Fibroblast of skin of back (primary cell): ENCODE results near the gene NTPCR.

Source experiments
- DNase-seq: peaks from one replicate; pipeline ENCODE4 v3.0.0-alpha.2; 2013

The NTPCR gene

DNA sequence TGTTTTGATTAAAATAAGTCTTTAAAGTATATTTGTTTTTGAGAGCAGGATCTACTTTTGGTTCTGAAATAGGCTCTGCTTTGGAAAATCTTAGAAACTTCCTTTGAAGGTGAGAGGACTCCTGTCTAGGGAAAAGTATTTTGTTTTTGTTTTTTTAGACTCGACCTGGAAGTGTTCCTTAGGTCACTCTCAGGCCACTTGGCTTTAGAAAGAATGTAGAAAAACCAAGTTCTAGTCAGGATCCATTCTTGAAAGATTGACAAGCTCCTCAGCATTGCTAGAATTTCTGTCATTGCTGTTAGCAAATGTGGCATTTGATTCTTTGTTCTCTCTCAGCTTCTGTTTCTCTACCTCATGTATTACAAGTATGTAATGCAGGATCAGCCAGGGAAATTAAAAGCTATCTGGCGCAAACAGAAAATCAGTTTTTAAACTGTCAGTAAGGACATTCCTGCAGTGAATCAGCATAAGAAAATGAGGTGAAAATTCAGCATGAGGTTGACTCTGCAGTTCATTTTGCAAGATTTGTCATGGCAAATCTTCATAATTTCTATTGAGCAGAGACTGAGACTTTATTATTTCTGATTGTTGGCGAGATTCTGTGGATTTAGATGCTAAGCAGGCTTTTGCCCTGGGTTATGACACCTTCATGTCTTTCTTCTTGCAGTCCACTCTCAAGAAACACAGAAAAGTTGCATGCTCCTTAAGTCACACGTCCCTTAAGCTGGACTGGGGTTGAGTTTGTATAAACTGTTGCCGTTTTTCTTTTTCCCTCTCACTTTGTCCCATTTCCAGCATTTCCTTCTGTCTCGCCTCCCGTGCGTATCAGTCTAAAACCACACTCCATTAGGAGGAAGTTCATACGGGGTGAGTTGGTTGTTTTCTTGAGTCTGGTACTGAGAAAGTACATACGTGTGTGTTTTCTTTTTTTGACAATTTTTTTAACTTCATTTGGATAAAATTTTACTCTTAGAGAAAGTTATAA lies 12.6 kb downstream of the NTPCR start:
- peak; percentile 20 for DNase-seq

DNA sequence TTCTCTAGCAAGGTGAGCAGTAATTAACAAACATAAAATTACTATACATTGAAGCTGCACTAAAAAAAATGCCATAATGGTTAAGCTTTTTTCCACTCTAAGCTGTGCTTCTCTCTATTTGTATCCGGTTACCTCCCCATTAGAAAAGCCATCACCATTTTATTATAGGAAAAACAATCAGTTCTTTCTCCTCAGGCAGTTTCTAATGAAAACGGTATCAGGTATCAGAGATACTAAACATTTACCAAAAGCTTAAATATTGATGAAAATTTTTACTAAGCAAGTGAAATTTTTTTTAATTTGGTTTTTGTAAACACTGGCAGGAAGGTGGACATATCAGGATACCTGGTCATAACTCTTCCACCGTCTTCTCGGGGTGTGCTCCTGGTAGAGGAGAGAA lies 14.2 kb downstream of the NTPCR start:
- no peak for DNase-seq

DNA sequence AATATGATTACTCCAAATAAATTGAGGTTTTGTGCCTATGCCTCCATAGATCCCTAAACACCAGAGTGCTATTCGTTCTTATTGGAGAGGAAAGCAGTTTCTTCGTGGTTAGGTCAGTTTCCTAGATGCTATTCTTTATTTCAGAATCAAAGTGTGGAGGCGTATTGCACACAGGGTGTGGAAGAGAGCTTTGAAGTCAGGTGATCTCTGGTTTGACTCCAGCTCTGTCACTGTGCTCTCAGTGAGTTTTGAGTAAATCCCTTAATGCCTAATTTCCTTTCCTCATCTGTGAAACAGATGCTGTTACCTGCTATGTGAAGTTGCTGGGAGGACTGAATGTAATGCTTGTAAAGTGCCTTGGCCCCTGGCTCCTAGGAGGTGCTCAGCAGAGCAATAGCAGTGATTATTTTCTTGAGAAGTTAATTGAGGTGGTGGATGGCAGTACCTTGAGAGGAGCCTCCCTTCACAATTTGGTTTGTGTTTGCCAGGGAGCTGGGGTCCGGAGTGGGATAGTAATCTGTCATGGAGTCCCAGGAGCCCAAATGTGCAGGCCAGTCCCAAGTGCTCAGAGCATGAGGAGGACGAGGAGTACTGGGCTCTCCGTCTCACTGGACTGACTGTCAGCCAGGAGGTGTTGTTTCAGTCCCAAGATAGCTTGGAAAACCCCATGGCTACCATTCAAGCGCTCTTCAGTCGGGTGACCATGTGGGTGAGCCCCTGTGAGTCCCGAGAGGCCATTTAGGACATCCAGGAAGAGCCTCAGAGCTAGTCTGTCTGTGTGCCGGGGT lies 14.9 kb downstream of the NTPCR start:
- no peak for DNase-seq

DNA sequence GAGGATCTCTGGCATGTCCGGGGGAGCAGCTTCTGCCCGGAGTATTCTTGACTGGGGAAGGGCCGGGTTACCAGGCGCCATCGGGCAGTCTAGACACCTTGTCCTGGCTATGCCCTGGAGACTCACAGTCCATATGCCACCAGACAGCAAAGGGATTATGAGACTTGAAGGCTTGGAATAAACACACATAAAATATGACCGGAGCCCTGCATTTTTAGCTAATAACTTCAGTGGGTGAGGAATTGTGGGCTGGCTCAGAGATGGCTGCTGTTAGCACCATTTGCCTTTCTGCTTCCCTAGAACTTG lies 15.5 kb downstream of the NTPCR start:
- no peak for DNase-seq

DNA sequence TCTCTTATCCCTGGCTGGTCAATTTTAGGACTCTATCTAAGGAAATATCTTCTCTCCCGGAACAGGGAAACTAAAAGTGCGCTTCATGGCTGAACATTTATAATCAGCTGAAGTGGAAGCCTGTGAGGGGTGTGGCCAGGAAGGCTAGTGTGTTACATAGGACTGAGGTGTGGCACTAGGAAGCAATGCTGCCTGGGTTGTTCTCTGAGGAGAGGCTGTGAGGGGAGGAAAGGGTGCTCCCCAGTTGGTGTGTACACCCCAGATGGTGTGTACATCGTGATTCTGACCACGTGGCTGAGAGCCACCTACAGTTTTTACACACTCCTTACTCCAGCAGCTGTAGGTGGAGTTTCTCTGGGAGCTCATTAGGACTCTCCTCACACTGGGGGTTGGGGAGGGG lies 16.3 kb downstream of the NTPCR start:
- DNase-seq: no peak

DNA sequence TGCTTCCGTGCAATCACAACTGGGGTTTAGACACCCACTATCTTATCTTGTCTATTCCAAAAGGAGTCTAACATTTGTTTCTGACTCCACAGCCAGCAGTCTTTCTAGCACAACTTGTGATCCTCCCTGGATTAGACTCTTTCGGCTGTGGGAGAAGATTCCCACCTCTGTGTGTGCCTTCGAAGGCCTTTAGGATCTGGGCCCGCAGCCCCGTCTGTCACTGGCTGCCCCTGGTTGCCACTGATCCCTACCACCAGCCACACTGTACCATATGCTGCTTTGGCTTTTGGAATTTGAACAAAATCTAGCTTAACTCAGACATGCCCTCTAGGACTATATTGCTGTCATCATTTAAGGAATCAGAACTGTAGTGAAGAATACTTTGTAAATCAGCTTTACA lies 18.0 kb downstream of the NTPCR start:
- DNase-seq: no peak

DNA sequence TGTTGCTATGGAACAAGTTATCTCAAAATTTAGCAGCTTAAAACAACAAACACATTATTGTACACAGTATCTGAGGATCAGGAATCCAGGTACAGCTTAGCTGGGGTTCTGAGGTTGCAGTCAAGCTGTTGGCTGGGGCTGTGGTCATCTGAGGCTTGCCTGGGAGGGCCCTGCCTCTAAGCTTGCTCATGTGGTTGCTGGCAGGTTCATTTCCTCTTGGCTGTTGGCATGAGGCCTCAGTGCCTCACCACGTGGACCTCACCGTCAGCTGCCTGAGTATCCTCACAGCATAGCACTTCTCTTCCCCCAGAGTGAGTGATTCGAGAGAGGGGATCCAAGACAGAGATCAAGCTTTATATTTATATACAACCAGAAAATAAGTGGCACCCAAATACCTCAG lies 18.6 kb downstream of the NTPCR start:
- no peak for DNase-seq

DNA sequence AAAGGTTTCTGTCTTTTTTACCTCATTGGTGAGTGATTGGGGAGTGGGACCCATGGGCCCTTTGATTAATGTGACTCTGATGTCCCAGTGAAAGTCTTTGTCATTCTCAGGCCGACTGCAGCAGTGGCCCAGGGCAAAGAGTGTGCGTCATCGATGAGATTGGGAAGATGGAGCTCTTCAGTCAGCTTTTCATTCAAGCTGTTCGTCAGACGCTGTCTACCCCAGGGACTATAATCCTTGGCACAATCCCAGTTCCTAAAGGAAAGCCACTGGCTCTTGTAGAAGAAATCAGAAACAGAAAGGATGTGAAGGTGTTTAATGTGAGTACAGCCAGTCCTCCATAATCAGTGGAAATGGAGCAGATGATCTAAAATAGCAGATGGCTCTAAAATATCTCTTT lies 19.4 kb downstream of the NTPCR start:
- no peak for DNase-seq

DNA sequence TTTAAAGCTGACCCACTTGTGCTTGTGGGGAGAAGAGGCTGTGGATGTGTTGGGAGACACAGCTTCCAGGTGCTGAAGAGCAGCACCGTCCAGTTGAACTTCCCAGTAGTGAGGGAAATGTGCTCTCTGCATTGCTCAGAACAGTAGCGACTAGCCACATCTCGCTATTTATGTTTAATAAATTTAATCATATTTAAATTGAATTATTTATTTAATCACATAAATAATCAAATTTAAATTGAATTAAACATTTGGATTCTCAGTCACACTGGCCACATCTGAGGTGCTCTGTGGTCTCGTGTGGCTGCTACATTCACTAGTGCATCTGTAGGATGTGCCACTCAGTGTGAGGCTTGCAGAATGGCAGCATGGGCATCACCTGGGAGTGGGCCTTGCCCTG lies 20.1 kb downstream of the NTPCR start:
- DNase-seq: no peak

DNA sequence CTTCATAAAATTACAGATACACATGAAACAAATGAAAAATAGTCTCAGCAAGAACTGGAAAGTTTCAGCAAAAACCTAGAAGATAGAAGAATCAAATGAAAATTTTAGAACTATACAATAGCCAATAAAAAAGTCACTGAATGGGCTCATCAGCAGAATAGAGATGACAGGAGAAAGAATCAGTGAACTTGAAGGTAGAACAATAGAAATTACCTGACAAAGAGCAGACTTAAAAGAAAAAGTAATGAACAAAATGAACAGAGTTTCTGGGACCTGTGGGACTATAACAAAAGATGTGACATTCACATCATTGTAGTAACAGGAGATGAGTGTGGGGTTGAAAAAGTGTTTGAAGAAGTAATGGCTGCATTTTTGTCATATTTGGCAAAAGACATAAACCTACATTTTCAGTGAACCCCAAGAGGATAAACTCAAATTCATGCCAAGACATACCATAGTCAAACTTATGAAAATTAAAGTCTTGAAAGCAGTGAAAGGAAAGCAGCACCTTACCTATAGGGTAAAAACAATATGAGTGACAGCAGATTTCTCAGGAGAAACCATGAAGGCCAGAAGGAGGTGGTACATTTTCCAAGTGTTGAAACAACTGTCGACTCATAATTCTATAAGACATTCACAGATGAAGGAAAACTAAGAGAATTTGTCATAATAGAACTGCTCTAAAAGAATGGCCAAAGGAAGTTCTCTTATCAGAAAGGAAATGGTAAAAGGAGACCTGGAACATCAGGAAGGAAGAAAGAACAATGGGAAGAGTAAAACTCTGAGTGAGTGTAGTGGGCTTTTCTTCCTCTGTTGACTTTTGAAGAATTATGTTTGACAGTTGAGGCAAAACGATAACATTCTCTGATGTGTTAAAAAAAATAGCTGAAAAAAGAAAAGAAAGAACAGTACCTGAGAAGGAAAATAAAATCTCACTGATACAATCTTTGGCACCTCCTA lies 23.5 kb downstream of the NTPCR start:
- DNase-seq: no peak

DNA sequence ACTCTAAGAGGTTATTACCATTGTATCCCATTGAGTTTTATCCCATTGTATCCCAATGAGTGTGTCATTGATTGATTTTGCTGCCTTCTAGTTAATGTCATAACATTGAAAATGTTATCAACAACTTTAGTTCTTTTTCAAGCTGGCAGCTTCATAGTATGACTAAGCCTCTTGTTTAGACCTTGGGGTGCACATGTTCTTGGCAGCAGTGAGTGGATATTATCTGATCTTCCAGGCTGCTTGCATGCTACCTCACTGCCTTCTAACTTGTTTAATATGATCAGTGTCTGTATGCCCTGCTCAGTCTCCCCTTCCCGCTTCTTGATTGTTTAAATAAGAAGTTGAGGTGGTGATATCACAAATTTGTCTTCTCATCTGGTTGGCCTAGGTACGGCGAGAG lies 24.6 kb downstream of the NTPCR start:
- no peak for DNase-seq

DNA sequence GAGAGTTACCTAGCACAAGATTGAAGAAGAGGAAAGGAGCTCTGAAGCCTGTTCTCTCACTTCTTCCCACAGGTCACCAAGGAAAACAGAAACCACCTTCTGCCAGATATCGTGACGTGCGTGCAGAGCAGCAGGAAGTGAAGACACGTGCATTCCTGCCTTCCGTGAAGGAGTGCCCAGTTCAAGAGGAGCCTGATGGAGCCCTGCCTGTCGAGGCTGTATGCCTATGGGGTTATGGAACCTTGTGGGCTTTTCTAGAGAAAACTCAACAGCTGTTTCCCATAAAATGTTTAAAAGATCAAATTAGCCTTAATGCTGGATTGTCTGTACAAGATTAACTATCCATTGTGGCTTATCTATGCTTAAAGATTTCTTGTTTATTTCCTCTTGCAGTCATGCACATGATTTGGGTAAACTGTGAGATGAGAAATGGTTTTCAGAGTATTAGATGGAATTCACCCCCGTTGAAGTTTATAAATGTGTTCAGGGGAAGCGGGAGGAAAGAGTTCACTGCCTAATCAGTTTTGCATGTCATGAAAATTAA lies 27.8 kb downstream of the NTPCR start:
- DNase-seq: no peak

DNA sequence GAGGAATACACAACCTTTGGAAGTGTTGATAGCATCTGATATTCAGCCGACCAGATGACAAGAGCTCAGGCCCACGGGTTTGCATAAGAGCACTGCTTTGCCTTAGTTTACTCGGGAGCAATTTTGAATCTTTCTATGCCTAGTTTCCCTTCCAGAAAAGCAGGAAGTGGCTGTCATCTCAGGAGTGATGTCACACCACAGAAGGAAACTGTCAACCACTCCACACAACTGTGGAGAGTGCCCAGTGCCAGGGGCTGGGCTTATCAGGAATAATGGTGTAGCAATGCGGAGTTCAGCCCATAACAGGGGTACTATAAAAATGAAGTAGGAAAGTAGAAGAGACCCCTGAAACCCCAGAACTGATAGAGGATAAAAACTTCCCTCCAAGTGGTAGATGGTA lies 28.4 kb downstream of the NTPCR start:
- DNase-seq: no peak

DNA sequence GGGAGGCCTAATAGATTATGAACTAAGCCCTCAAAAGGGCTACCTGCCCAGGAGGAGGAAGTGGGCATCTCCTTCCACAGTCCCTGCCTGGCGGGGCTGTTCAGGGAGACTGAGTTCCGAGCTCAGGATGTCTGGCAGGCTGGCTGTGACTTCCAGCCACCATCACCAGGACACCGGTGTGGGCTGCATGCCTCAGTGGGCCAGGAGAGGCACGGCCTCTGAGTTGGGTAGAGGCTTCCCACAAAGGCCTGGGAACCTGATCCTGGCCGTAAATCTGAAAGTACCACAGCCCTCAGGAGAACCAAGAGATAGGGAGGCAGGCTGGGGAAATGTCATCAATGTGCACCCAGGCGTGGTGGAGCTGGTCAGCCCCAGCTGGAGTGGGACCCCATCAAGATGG lies 29.1 kb downstream of the NTPCR start:
- DNase-seq: no peak

DNA sequence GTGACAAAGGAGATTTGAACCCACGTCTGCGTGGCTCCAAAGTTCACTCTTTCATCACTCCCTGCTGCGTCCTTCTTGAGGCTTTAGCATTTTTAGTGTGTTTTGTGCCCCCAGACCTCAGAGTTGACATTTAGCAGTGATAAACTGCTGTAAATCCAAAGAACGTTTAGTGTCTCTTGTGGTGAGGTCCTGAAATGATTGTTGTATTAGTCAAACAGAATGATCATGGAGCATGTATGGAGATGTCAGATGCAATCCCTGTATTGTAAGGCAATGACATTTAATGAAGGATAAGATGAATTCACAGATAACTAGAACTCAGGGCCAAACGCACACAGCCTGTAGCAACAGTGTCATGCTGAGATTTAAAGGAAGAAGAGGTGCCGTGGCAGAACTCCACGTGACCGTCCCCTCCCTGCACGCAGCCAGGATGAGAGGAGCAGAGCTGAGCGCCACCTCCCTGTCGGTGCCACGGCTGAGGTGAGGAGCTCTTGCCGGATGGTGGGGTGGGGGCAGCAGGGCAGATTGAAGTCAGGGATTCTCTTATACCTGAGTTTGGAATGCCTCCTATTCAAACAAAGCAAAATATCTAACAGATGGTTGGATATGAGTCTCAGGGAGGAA lies 30.1 kb downstream of the NTPCR start:
- no peak for DNase-seq

DNA sequence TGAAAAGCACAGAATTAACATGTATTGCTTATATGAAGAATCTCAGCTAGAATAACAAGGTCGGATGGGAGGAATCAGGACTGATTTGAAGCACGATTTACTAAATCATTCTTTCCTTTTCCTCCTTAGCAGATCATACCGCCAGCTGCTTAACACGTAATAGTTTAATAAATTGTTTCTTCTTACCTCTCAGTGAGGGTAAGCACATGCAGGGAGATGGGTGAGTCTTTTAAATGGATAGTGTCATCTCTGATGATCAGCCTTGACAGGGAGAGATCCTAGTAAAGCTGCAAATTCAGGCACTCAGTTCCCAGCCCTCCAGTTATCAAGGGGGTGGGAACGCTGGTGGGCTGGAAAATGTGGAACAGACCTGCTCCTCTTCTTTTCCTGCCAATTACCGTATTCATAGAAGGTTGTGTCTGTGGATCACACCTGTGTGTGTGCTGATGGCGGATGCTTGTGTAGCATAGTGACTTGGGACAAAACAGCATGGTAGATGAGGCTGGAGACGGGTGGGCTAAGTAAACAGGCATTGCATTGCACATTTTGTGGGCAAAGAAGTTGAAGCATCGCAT lies 30.7 kb downstream of the NTPCR start:
- DNase-seq: no peak

DNA sequence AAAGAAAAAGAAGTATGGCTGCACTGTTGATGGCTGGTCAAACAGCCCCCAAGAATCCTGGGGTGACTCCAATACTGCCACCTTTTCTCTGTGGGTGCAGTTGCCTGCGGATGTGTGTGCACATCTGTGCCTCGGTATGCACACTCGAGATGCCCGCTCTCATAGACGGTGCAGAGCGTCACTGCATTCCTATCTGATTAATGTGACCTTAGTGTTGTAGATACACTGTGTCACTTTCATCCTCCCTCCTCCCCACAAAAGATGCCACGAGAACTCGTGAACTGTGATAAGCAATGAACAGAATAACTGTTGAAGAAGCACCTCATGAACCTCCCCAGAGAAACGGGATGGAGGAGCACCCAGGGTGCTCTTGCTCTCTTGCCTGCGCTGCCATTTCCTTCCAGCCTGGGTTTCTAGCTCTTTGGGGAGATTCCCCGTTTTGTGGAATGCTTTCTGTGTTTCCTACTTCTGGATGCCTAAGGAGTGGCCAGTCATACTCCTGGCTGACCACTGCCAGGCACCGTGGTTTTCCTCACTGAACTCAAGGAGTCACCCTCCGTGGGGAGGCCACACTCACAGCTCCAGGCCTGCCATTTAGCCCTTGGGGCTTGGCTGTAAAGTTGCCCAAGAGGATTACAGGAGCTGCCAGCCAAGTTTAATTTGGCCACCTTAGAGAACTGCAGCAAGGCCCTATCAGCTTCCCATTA lies 32.0 kb downstream of the NTPCR start:
- peak; percentile 22 for DNase-seq

DNA sequence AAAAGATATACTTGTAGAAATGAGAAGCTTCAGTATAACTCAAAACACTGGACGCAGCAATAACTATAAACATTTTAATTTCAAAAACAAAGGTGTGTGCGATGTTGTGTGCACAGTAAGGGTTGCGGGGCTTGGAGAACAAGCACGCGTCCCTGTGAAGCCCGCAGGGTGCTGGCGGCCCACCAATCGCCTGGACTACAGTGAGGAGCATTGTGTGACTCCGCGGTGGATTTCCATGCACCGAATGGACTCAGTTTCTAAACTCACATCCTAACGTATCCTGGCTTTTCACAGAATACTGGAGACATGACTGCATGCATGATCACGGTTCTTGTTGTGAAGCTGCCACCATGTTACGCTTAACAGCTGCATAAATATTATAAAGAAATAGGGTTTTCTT lies 33.0 kb downstream of the NTPCR start:
- no peak for DNase-seq

DNA sequence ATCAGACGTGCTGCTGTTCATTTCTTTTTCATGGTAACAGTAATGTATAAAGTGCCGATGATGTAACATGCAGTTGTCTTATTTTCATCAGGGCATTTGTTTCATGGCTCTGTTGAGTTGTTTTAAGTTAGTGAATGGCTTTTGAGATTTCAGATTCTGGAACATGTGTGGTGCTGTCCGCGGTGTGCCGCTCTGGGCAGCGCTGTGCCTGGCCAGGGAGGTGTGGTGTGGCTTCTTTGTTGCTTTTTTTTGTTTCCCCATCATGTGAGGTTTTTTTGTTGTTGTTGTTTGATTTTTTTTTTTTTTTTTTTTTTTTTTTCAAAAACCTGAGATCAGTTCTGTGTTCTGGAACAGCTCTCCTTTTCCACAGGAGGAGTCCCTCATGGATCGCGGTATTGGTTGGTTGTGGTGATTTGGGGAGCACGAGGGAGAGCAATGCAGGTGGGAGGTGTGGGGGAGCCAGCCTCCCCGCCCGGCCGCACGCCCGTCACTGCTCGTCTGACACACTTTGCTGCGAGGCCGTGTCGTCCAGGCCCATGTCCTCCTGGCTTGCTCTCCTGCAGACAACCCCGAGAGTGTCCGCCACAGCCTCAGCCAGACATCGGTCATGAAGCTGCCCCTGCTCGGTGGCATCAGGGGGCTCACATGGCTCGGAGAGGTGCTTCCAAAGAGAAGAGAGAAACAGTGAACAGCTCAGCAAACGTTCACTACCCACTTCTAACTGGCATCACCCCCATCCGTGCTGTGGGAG lies 33.6 kb downstream of the NTPCR start:
- DNase-seq: no peak
